Measurements from ENCODE around the gene MCRIP2.

- TF ChIP-seq TRIM24 (IDR thresholded peaks at IDR 0.05) (no peak), MAZ (CRISPR knock-in tag; conservative IDR thresholded peaks at IDR 0.05 in 1 of 2, IDR thresholded peaks at IDR 0.05 in 1 of 2) (no peak), JUNB (CRISPR knock-in tag; conservative IDR thresholded peaks at IDR 0.05) (no peak), RBBP5 (IDR thresholded peaks at IDR 0.05; ENCODE audit: borderline replicate concordance, insufficient read depth, low read length, poor library complexity, severe bottlenecking) (no peak), ZNF589 (CRISPR knock-in tag; IDR thresholded peaks at IDR 0.05; ENCODE audit: low read depth) (no peak), MYC (IDR thresholded peaks at IDR 0.05; ENCODE audit: low read depth, low read length) (no peak), MYC (CRISPR knock-in tag; IDR thresholded peaks at IDR 0.05; ENCODE audit: borderline replicate concordance, low read depth) (no peak), FOXO4 (CRISPR knock-in tag; IDR thresholded peaks at IDR 0.05) (no peak), ZFP36 (IDR thresholded peaks at IDR 0.05; ENCODE audit: low read depth, low read length, partially characterized antibody) (no peak), CTCF (IDR thresholded peaks at IDR 0.05 in 2 of 3, conservative IDR thresholded peaks at IDR 0.05 in 1 of 3; ENCODE audit: insufficient read depth in 2 of 3, low read depth in 1 of 3, low read length in 3 of 3) (no peak)
These were observed 18.5 kb downstream of the MCRIP2 start for GRCh38 chr16:660132-660458.
